UCSD-AML1 (cell line): ENCODE measurements around the gene JPH3.

Source experiments
- DNase-seq: peaks from one replicate; lab custom pipeline; 2025; ENCODE audit not compliant: unreplicated experiment; lab: John Stamatoyannopoulos, UW

The JPH3 gene

DNA sequence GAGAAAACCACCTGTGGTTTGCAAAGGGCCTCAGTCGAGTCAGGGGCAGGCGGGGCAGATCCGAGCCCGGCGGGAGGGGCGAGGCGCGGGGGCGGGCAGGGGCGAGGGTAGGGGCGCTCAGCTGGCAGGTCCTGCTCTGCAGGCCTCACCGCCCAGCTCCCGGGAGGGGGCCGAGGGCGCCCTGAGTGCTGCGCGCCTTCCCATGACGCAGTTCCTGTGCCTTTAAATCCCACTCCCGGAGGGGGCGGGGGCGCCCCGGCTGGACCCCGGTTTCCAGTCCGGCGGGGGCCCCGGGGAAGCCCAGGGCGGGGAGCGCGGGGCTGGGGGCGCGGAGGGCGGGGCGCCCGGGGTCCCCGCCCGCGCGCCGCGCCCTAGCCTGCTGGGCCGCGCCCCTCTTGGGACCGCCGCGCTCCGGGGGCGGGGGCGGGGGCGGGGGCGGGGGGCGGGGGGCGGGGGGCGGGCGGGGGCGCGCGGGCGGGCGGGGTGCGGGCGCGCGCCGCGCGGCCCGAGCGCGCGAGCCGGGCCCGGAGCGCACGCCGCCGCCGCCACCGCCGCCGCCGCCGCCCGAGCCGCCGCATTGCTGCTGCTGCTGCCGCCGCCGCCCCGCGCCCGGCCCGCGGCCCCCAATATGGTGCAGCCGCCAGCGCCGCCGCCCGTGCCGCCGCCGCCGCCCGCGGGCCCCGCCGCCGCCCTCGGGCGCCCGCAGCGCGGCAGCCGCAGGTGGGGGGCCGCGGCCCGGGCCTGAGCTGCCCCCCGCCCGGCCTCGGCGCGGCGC, at the start of gene JPH3:
Gene JPH3, plus strand, starts transcription at position 508 of the 775 bp plus-strand sequence. CDS start 639 bp downstream, outside the sequence.
- DNase-seq: no peak

DNA sequence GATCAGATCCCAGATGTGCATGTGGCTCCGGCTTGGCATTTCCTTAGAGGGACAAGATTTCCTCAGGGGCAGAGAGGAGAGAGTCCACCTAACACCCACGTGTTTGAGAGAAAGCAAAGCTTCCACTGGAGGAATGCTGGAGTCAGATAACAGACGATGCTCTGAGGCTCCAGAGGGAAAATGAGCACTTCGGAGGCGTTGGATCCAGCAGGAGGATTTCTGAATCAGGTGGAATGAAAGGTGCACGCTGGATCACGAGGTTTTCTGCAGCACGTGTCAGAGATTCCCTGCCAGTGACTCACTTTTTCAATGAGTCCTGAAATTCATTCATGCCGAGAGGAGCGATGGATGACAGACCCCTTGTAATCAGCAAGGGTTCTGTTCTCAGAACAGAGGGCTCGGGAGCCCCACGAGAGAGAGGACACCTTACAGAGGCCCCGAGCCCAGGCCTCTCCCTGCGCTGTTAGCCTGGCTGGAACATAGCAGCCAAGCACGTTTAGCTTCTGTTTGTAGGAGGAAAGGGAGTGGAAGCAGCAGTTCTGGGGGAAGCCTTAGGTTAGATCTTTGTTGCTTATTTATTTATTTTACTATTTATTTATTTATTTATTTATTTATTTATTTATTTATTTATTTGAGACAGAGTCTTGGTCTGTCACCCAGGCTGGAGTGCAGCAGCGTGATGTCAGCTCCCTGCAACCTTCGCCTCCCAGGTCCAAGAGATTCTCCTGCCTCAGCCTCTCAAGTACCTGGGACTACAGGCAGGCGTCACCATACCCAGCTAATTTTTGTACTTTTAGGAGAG, 49.3 kb upstream of the JPH3 start:
- no peak for DNase-seq

DNA sequence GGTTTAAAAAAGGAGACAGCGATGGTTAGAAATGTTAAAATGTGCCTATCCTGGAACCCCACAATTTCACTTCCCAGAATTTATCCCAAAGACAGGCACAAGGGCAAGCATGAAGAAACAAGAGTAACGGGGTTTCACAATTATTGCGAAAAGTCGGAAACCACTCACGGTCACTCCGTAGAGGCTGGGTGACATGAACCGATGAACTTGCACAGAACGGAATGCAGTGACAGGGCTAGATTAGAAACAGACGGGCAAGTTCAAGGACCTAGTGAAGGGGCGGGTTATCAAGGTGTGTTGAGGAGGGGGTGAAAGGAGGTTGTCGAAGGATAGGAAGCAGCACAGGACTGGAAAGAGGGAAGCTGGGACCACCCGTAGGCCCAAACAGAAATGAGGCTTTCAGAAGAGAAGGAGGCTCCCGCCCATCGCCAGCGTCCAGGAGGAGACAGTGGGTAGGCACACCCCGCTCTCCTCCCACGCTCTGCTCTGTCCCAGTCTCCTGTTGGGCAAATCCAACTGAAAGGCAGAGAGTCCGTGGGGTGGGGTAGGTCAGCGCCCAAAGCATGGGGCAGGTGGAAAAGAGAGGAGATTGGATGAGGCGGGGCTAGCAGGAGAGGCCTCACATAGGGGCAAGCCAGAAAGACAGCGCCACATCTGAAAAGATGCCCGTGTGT, 47.4 kb upstream of the JPH3 start:
- DNase-seq: no peak

DNA sequence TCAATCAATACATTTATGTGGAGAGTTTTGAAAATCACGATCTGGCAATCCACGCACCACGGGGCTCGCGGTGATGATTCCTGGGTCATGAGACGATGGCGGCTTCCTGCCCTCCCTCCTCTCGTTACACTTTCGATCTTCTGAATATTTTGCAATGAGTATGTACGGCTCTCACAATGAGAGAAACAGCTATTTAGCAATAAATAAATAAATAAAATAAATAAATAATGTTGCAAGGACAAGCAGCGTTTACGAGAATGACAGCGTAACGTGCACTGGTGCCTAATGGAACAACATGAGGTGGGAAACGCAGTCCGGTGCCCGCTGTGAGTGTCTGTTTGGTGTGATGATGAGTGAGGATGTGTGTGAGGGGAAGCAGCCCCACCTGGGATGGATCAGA, 46.7 kb upstream of the JPH3 start:
- DNase-seq: no peak

DNA sequence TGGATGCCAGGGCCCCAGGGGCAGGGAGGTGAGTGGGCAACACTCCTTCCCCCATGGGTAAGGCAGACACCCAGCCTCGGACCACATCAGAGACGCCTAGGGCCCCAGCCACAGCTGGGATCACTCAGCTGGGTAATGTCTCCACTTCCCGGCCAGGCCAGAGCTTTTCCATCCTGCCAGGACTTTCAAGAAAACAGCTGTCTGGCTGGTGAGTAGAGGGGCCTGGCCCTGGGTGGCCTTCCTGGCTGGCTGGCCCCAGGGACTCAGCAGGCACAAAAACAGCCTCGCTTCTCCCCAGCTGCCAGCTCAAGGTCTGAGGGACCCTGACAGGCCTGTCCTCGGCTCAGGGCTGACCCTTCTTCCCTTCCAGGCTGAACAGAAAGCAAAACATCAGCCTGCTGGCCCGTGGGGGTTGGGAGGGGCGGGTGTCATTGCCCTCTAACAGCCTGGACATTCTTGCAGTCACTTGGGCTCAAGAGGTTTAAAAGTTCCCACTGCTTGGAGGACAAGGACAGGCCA, 45.3 kb upstream of the JPH3 start:
- DNase-seq: no peak

DNA sequence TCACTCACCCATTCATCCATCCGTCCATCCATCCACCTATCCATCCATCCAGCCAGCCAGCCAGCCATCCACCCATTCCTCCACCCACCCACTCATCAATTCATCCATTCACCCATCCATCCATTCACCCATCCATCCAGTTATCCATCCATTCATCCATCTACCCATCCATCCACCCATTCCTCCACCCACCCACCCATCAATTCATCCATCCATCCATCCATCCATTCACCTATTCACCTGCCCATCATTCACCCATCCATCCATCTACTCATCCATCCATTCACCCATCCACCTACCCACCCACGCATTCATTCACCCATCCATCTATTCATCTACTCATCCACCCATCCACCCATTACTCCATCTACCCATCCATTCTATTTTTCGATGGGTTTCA, 43.6 kb upstream of the JPH3 start:
- no peak for DNase-seq

DNA sequence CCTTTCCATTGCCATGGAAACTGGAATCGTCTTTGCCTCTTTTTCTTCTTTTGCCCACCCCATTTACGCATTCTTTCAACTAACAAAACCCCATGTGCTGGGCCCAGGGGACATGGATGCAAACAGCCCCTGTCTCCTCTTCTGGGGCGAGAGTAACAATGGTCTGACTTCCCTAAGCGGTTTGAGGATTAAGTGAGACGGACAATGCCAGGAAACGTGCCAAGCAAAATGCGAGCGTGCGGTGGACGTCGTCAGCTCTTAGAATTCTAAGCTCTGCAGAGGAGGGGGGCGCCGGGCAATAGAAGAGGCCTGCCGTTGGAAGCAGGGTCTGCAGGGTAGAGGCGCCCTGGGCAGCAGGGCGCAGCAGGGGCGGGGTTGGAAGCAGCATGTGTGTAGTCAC, 42.4 kb upstream of the JPH3 start:
- DNase-seq: no peak

DNA sequence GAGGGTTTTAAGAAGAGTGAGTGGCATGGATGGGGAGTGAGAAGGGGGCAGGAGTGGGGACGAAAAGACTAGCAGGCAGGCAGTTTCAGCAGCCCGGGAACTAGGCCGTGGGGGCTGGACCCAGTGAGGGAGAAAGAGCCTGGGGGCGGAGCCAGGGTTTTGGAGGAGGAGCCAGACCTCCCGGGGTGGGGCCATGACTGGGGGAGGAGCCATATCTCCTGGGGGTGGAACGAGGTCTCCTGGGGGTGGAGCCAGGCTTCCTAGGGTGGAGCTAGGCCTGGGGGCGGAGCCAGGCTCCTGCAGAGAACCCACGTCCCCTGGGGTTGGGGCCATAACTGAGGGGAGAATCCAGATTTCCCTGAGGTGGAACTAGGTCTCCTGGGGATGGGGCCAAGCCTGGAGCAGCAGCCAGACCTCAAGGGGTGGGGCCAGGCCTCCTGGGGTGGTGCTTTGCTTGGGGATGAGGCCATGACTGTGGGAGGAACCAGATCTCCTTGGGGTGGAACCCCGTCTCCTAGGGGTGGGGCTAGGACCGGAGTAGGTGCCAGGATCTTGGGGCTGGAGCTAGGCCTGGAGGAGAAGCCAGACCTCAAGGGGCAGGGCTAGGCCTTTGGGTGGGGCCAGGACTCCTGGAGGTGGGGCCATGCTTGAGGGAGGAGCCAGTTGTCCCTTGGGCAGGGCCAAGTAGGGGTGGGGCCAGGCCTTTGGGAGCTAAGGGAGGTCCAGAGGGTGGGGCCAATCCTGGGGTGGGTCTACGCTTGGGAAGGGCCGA, 41.7 kb upstream of the JPH3 start:
- DNase-seq: peak; percentile 33

DNA sequence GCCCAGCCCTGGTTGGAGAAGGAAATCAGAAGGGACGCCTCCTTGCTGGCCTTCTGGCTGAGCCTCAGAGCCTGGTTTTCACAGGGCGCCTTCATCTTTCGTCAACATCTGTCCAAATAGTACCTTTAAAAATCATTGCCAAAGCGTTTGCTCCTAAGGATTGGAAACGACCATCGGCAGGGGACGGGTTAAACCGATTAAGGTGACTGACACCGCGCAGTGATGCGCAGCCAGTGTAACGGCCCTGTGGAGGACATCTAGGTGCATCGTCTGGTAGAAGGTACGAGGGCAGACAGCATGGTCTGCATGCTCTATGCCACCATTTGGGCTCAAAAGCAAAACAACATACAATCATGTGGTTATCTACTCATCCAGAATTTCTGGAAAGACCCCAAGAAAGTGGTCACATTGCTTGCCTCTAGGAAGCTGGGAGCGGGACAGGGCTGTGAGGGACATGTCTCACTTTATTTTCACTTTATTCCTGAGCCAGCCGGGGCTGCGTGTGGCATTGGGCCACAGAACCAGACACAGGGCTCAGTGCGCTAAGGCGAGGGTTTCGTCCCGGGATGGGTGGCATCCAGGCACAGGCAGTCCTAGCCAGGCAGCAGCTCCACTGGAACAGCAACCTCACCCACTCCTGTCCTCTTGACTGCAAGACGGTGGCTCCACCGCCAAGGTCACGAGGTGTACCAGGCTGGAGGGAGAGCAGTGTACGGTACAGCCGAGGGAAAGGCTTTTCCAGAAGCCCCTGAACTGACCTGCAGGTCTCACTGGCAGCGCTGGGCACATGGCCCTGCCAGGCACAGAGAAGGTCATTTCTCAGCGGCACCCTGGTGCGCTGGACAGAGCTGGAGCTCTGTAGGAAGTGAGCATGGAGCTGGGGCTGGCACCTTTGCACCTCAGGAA, 40.9 kb upstream of the JPH3 start:
- no peak for DNase-seq

DNA sequence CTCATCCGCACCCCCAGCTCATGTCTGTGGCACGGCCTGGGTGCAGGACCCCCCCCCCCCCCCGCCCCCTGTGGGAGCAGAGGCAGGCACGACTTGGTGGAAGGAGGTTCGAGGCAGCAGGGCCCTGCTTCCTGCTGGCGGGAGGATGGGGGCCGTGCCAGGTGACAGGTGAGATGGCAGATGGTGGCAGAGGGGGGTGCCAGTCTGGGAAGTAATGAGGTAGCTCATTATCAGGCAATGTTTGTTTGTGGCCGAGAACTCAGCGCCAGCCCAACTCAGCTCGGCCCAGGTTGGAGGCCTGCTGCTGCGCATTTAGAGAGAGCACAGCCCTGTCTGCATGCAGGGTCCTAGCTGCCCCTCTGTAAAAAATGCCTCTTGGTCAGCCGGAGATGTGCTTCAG, 40.1 kb upstream of the JPH3 start:
- DNase-seq: no peak

DNA sequence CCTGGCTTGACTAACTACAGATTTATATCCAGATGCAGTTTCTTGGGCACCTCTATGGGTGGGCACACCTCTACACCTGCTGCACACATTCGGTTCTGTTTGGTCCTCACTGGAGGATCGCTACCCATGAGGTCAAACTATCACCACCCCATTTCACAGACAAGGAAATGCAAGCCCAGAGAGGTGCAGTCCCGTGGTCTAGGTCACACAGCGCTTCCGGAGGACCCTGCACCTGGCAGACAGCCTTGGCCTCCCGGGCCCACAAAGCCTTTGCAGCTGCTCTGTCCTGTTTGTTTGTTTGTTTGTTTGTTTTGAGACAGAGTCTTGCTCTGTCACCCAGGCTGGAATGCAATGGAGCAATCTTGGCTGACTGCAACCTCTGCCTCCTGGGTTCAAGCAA, 39.3 kb upstream of the JPH3 start:
- DNase-seq: no peak

DNA sequence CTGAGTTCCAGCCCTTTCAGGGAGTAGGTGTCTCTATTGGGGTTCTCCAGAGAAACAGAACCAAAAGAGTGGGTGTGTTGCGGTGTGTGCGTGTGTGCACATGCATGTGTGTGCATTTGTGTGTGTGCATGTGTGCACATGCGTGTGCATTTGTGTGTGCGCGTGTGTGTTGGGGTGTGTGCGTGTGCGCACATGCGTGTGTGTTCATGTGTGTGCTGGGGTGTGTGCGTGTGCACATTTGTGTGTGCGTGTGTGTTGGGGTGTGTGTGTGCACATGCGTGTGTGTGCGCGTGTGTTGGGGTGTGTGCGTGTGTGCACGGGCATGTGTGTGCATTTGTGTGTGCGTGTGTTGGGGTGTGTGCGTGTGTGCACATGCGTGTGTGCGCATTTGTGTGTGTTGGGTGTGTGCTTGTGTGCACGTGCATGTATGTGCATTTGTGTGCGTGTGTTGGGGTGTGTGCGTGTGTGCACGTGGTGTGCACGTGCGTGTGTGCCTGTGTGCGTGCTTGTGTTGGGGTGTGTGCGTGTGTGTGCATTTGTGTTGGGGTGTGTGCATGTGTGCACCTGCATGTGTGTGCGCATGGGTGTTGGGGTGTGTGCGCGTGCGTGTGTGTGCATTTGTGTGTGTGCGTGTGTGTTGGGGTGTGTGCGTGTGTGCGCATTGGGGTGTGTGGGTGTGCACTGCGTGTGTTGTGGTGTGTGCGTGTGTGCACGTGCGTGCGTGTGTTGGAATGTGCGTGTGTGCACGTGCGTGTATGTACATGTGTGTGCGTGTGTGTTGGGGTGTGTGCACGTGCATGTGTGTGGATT, 38.4 kb upstream of the JPH3 start:
- no peak for DNase-seq

DNA sequence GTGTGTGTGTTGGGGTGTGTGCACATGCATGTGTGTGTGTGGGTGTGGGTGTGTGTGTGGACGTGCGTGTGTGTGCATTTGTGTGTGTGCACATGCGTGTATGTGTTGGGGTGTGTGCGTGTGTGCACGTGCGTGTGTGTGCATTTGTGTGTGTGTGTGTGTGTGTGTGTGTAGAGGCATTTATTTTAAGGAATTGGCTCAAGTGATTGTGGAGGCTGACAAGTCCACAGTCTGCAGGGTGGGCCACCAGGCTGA, 37.9 kb upstream of the JPH3 start:
- DNase-seq: no peak

DNA sequence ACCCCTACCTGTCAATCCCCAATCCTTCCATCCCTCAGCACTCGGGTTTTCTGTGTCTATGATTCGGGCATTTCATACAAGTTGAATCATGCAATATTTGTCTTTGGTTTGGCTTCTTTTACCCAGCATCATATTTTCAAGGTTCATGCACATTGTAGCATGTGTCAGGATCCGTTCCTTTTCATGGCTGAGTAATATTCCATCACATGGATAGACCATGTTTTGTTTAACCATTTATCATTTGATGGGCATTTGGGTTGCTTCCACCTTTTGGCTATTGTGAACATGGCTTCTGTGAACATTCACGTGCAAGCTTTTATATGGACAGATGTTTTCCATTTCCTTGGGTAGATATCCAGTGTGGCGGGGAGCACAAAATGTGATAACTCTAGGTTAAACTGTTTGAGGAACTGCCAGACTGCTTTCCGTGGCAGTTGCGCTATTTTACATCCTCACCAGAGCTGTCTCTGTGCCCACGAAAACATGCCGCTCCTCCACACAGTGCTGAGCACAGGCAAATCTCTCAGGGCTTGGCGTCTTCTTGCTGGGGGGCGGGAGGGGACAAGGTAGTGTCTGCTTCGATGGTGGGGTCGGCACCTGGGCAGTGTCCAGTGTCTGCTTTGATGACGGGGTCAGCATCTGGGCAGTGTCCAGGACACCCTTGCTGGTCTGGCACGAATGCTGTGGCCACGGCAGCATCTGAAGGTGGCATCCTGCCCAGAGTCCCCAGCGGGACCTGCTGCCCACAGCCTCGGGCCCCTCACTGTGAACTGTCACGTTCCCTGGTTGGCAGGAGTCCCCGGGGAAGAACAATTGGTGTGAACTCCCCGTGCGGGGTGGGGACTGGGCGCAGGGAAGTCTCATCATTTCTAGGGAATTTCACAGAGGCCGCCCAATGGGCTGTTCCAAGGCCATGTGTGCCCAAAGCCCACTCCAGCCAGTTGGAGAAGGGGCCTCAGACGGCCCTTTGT, 32.4 kb upstream of the JPH3 start:
- DNase-seq: no peak

DNA sequence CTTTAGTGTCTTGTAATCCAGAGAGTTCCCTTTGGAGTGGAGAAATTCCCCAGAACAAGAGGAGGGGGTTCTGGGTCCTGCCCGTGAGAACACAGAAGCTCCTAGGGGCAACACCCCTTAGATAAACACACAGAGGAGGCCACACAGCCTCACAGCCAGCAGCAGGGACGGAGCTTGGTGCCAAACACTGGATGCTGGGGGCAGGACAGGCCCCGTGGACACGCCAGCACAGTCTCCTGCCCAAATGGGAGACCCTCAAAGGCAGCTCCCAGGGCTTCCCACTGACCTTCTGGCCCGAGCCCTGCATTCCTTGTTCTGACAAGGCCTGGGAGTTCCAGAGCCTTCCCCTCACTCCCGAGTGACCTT, 31.8 kb upstream of the JPH3 start:
- DNase-seq: no peak

DNA sequence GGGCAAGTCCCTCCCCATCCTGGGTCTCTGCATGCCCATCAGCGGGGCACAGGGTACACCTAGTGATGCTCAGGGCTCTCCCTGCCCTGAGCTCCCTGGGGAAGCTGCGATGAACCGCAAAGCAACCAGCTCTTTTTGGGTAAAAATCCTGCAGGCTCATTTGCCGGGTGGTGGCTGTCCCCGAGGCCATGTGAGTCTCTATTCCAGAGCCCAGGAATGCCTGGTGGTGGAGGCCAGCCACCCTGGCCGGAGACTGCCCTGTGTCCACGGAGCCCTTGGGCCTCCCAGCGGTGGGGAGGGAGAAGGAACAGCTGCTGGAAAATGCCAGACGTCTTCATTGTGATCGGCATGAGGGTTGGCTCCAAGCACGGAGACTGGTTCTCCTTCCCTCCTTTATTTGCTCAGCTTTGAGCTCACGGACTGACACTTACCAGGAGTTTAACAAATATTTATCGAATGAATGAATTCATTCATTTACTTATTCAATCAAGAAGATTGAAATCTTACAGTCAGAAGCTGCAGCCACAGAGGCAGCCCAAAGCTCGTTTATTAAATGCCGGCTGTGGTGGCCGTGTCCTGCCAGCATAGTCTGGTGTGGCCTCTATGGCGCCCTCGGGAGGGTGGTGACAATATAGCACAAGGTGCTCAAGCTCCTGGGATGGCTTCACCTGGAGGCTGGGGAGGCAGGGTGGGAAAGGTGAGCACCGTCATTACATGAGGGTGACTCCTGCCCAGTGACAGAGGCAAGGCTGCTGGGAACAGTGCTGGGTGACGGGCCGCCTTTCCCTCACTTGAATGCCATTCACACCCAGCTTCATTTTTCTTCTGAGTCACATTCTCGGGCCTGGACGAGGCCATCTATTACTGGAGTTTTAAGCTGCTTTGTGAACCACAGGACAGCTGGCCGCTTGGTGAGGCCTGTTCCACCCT, 31.1 kb upstream of the JPH3 start:
- peak; percentile 30 for DNase-seq

DNA sequence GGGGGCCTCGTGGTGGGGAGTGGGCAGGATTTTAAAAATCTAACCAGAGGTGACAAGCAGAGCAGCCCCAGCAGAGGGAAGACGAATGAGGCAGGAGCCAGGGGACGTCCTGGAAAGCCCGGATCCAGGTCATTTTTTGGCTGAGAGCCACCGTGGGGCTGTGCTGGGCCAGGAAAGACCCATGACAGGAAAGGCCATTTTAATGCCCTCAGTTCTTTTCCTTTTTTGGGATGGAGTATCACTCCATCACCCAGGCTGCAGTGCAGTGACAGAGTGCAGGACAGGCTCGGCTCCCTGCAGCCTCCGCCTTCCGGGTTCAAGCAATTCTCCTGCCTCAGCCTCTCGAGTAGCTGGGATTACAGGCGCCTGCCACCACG, 30.5 kb upstream of the JPH3 start:
- DNase-seq: no peak
